Subcutaneous adipose tissue (tissue), 4 donors: ENCODE data around the gene SLC22A17. TPM values are rescaled to one million over a fixed set of nuclear protein-coding genes. Genes with fewer than 3 reads are reported as not detected.

Experiments
- total RNA-seq, 4 donors: library from RNA; depleted of rRNA; stranded (reverse); fragments of >200 nt; gene quantifications; one replicate each; pipeline ENCODE4 v1.1.0, GENCODE V29; 2016
- TF ChIP-seq, protein P1 (sequence below): fragments of 450-650 bp; IDR thresholded peaks from one replicate; pipeline ENCODE4 v1.5.1; 2016; ENCODE audit warnings: low read depth, mild to moderate bottlenecking, control low read depth, antibody characterized with exemption, moderate library complexity

SLC22A17 gene
- total RNA-seq, 4 donors from 2014 or later = 1.8 to 5.5 (median 4.2) TPM

DNA sequence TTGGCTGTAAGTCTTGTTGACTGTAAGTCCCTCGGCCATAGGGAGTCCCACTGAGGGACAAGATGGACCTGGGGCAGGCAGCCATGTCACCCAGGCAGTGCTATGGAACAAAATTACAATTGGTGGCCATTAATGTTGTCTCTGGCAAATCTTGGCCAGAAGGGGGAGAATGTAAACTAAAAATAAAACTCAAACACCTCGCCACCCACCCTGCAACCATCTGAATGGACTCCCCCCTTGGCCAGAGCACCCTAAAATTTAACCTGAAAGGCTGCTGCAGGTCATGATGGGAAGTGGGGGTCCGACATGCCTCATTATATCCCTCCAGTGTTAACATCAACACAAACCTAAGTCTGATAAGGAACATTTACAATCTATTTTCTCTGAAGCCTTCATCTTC is 8.2 kb downstream of the SLC22A17 start:
- TF ChIP-seq, protein P1, sequence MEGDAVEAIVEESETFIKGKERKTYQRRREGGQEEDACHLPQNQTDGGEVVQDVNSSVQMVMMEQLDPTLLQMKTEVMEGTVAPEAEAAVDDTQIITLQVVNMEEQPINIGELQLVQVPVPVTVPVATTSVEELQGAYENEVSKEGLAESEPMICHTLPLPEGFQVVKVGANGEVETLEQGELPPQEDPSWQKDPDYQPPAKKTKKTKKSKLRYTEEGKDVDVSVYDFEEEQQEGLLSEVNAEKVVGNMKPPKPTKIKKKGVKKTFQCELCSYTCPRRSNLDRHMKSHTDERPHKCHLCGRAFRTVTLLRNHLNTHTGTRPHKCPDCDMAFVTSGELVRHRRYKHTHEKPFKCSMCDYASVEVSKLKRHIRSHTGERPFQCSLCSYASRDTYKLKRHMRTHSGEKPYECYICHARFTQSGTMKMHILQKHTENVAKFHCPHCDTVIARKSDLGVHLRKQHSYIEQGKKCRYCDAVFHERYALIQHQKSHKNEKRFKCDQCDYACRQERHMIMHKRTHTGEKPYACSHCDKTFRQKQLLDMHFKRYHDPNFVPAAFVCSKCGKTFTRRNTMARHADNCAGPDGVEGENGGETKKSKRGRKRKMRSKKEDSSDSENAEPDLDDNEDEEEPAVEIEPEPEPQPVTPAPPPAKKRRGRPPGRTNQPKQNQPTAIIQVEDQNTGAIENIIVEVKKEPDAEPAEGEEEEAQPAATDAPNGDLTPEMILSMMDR = no peak

DNA sequence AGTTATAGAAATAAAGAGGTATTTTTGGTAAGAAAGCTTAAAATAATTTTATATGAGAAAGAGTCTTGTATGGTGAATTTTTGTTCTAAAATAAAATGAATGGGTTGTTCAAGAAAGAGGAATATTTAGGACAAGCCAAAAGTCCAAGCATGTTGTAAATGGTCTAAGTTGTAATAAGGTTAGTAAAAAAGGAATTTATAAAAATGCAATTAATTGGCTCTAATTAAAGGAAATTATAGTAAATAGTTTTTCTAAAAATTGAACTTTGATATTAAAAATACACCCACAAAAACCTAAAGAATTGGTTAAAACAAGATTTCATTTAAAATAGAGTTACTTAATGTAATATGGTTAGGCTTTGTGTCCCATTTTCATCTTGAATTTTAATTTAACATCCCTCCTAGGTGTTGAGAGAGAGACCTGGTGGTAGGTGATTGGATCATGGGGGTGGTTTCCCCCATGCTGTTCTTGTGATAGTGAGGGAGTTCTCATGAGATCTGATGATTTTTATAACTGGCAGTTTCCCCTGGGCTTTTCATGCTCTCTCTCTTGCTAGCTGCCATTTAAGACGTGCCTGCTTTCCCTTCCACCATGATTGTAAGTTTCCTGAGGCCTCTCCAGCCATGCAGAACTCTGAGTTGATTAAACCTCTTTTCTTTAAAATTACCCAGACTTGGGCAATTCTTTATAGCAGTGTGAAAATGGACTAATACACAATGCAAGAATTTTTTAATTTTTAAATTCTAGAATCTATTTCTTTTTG is 13.0 kb downstream of the SLC22A17 start:
- TF ChIP-seq, protein P1 = no peak

DNA sequence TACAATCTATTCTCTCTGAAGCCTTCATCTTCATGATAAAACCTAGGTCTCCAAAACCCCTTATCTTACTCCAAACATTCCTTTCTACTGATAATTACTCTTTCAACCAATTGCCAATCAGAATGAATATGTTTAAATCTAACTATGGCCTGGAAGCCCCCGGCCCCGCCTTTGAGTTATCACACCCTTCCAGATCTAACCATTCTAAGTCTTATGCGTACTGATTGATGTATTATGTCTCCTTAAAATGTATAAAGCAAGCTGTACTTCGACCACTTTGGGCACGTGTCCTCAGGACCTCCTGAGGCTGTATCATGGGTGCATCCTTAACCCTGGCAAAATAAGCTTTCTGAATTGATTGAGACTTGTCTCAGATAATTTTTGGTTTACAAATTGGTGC is 17.1 kb downstream of the SLC22A17 start:
- TF ChIP-seq, protein P1 = no peak

DNA sequence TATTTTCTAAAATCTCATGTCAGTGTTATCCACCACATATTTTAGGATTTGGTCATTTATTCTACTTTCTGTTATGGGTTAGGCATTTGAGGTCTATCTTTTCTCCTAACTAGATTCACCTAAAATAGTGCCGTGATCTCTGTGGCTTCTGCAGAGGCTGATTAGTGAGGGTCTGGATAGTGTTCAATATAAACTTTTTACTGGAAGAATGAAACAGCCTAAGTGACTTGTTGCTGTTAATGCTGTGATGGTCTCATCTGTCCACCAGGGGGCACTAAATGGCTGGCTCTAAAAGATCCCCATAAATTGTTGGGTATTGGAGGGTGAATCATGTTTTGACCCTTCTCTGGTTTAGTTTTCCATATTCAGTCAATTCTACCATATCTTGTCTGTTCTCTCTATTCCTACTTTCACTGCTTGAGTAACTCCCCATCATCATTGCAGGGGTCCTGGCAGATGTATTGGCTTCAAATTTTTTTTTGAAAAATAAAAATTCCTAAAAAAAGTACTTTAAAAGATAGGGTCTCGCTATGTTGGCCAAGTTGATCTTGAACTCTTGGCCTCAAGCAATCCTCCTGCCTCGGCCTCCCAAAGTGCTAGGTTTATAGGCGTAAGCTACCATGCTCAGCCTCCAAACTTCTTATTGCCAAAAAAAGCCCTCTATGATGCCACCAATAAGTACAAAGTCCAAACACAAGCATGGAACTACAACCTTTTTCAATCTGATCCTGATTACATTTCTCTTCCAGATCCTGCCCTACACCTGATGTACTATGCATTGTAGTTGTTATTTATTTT is 24.5 kb downstream of the SLC22A17 start:
- TF ChIP-seq, protein P1 = no peak

DNA sequence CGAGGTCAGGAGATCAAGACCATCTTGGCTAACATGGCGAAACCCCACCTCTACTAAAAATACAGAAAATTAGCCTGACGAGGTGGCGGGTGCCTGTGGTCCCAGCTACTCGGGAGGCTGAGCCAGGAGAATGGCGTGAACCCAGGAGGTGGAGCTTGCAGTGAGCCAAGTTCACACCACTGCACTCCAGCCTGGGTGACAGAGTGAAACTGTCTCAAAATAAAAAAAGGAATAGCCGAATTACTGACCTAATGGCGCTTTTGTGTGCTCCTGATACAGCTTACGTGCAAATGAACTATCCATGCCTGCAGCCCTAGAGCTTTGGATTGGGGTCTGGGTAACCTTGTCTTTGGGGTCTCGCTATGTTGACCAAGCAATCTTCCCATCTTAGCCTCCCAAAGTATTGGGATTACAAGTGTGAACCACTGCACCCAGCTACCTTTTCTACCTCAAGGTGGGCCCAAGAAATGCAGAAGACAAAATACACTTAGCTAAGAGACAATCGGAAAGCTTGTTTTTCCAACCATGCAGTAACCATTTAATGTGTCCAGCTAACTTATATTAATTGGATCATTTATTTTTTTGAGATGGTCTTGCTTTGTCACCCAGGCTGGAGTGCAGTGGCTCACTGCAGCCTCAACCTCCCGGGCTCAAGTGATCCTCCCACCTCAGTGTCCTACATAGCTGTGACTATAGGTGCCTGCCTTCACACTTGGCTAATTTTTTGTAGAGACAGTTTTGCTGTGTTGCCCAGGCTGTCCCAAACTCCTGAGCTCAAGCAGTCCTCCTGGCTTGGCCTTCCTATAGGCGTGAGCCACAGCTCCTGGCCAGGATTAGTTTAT is 26.0 kb downstream of the SLC22A17 start:
- TF ChIP-seq, protein P1 = no peak

DNA sequence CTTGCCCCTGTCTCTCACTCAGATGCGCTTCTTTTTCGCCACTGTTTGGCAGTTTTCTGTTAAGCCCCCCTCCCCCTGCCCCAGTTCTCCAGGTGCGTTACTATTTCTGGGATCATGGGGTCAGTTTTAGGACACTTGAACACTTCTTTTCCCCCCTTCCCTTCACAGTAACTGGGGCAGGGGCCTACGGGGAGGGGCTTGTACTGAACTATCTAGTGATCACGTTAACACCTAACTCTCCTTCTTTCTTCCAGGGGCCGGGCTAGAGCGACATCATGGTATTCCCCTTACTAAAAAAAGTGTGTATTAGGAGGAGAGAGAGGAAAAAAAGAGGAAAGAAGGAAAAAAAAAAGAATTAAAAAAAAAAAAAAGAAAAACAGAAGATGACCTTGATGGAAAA is 27.7 kb downstream of the SLC22A17 start:
- TF ChIP-seq, protein P1 = no peak
